GF-D8 (cell line): ENCODE data around the gene WBP2NL.

Experiments
- DNase-seq: peaks from one replicate; lab custom pipeline; 2025; lab: John Stamatoyannopoulos, UW

WBP2NL gene

GRCh38 chr22:41979423-41980250 lies 19.0 kb upstream of the WBP2NL start:
- no peak for DNase-seq

DNA sequence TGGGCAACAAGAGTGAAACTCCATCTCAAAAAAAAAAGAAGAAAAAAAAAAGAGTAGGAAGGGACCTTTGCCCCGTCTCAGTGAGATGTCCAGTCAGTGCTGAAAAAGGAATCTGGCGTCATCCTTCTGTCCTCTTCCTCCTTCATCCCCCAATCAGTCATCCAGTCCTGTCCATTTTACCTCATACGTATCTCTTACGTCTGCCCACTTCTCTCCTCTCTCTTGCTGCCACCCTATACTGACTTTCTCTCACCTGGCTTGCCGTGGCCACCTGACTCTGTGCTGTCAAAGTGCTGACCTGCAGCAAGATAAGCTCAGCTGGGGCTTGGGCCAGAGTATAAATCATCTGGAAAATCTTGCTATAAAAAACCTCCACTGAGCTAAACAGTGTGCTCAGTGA lies 15.7 kb upstream of the WBP2NL start:
- DNase-seq, result no peak

GRCh38 chr22:41983513-41984405 lies 14.8 kb upstream of the WBP2NL start:
- DNase-seq, result peak; percentile 22

- DNase-seq, result no peak
Measured at GRCh38 chr22:41987276-41987675, 11.3 kb upstream of the WBP2NL start.

DNA sequence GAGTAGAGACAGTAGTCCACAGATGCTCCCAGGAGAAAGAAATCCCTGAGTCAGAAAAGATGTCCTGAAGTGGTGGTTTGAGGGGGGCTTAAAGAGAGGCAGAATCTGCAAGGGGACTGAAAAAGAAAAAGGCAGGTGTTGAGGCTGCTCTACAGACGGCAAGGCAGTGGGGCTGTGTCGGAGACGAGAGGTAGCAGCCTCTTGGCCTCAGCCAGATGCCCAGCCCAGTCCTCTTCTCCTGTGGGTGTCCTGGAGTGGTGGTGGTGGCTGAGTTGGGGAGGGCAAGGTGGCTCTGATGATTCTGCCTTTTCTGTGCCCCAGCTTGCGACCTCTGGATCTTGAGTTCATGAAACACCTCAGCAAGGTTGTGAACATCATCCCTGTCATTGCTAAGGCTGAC lies 9.3 kb upstream of the WBP2NL start:
- DNase-seq, result no peak

GRCh38 chr22:41991111-41991510 lies 7.5 kb upstream of the WBP2NL start:
- no peak for DNase-seq

GRCh38 chr22:41992496-41992895 lies 6.1 kb upstream of the WBP2NL start:
- DNase-seq, result no peak

DNA sequence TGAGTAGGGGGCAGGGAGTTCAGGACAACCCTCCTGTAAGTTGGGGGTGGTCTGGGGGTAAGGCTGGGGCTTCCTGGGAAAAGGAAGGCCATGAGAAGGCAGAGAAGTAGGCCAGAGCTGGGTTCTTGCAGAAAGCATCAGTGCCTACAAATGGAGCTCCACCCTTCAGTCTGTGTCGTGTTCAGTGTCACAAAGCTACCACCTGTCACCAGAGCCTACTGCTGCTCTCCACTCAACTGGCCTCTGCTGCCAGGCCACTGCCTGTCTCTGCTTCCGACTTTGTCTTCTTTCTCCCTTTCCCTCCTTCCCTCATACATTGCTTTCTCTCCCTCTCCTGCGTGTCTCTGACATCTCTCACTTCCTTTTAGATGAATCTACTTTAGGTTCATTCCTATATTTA lies 3.4 kb upstream of the WBP2NL start:
- DNase-seq, result no peak

DNA sequence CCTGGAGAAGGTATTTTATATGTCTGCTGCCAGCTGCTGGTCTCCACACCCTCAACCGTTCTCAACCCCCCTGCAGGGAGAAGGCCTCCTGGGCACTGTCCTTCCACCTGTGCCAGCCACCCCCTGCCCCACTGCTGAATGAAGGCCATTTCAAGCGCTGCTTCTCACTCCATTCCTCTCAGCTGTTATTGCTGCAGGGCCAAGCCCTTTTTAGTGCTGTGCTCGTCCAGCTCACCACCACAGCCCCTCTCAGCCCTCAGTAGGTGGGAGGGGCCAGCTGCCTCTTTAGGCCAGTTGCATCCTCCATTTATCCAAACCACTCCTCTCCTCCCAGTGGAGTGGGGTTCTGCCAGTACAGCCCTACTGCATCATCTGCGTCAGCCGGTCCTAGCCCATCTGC lies 1.8 kb upstream of the WBP2NL start:
- DNase-seq, result no peak

- no peak for DNase-seq
Measured at GRCh38 chr22:42000466-42000865, 1.9 kb downstream of the WBP2NL start.

GRCh38 chr22:42001121-42001520 lies 2.5 kb downstream of the WBP2NL start:
- DNase-seq, result no peak

DNA sequence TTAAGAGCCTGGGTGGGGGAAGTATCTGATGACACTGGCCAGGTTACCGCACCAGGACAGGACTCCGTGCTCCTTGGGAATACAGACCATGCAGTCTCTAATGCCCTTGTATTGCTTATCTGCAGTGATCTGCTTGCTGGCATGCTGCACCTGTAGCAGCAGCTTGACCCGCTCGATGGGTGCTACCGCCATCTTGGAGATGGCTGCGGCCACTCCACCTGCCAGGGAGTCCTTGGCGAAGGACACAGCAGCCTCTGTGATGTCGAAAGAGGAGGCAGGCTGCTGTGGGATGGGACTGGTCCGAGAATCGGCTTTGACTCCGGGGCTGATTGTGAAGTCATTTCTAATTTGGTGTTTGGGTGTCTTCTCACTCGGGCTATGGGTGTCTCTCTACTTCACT lies 3.1 kb downstream of the WBP2NL start:
- DNase-seq, result no peak

- no peak for DNase-seq
Measured at GRCh38 chr22:42007922-42008321, 9.3 kb downstream of the WBP2NL start.

- DNase-seq, result no peak
Measured at GRCh38 chr22:42010778-42011177, 12.2 kb downstream of the WBP2NL start.

GRCh38 chr22:42013385-42013784 lies 14.8 kb downstream of the WBP2NL start:
- DNase-seq, result no peak

- no peak for DNase-seq
Measured at GRCh38 chr22:42016111-42016510, 17.5 kb downstream of the WBP2NL start.

- no peak for DNase-seq
Measured at GRCh38 chr22:42018224-42018623, 19.6 kb downstream of the WBP2NL start.

DNA sequence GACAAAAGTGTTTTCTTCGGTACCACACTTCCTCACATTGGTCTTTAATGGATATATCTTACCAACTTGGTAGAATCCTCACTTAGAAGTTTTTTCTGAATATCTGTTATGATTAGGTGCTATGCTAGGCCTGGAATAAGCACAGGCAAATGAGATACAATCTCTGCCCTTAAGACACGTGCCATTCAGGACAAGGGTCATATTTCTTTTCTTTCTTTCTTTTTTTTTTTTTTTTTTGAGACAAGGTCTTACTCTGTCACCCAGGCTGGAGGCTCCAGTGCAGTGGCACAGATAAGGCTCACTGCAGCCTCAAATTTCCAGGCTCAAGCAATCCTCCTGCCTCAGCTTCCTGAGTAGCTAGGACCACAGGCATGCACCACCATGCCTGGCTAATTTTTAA lies 23.0 kb downstream of the WBP2NL start:
- DNase-seq, result no peak

- DNase-seq, result no peak
Measured at GRCh38 chr22:42022162-42022847, 23.7 kb downstream of the WBP2NL start.

GRCh38 chr22:42025421-42025820 lies 26.8 kb downstream of the WBP2NL start:
- no peak for DNase-seq

DNA sequence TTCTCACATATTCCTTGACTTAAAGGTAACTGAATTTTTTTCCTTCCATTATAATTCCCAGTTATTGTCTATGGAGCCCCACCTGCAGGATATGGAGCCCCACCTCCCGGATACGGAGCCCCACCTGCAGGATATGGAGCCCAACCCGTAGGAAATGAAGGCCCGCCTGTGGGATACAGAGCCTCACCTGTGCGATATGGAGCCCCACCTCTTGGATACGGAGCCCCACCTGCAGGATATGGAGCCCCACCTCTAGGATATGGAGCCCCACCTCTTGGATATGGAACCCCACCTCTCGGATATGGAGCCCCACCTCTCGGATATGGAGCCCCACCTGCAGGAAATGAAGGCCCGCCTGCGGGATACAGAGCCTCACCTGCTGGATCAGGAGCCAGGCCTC lies 28.1 kb downstream of the WBP2NL start:
- no peak for DNase-seq
